SU-DHL-6 (cell line): Measurements from ENCODE around the gene INAFM1.

Source experiments
- EZH2phosphoT487 ChIP-seq: fragments of 200-600 bp; sonication (generic), shearing (Covaris generic); conservative IDR thresholded peaks from 2 replicates; pipeline ENCODE4 v1.6.1; 2018; ENCODE audit warnings: mild to moderate bottlenecking, antibody characterized with exemption, low read length, moderate library complexity, mixed read lengths
- TF ChIP-seq, protein P1 (sequence below): fragments of 200-600 bp; sonication (generic); IDR thresholded peaks from one replicate; pipeline ENCODE4 v1.5.1; 2017; ENCODE audit warnings: antibody characterized with exemption, mild to moderate bottlenecking, low read length, moderate library complexity; ENCODE audit not compliant: insufficient read depth, poor library complexity, severe bottlenecking

DNA sequence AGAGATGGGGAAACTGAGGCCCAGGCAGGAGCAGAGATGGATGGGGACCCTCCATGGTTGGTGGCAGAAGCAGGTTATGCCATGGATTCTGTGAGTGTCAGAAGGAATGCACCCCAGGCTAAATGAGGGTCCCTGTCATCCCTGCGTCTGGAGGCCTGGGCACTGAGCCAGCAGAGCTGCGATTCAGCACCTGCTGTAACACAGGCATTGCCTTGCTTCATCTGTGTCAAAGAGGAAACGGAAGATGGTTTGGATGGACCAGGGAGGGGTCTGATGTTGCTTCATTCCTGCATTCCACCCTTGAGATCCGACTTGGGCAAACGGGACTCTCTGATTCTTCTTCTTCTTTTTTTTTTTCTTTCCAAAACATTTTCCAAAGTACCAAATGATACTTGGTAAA is 36.1 kb downstream of the INAFM1 start:
- TF ChIP-seq, protein P1, sequence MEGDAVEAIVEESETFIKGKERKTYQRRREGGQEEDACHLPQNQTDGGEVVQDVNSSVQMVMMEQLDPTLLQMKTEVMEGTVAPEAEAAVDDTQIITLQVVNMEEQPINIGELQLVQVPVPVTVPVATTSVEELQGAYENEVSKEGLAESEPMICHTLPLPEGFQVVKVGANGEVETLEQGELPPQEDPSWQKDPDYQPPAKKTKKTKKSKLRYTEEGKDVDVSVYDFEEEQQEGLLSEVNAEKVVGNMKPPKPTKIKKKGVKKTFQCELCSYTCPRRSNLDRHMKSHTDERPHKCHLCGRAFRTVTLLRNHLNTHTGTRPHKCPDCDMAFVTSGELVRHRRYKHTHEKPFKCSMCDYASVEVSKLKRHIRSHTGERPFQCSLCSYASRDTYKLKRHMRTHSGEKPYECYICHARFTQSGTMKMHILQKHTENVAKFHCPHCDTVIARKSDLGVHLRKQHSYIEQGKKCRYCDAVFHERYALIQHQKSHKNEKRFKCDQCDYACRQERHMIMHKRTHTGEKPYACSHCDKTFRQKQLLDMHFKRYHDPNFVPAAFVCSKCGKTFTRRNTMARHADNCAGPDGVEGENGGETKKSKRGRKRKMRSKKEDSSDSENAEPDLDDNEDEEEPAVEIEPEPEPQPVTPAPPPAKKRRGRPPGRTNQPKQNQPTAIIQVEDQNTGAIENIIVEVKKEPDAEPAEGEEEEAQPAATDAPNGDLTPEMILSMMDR, result no peak
- no peak for TF ChIP-seq EZH2phosphoT487
